CD14-positive monocyte (primary cell): ENCODE results near the gene FBN2. TPM values are rescaled to one million over a fixed set of nuclear protein-coding genes. Genes with fewer than 3 reads are reported as not detected.

Source experiments
- DNase-seq, 3 donors: peaks; one replicate each; pipeline ENCODE4 v3.0.0-alpha.2; 2011 to 2022
- H2AFZ ChIP-seq: 2 replicates; pipeline ENCODE4 v1.6.0; 2012; ENCODE audit warnings: mild to moderate bottlenecking, low read depth, low read length, inconsistent platforms; ENCODE audit not compliant: insufficient read depth, poor library complexity, severe bottlenecking
- H3K27ac ChIP-seq, 2 donors: 1 replicate in 1 of 2; 2 replicates in 1 of 2; pipeline ENCODE4 v1.5.1; 2012 to 2013; ENCODE audit warnings: low read length in 2 of 2, control low read depth in 1 of 2, inconsistent platforms in 1 of 2, low read depth in 1 of 2, mild to moderate bottlenecking in 1 of 2
- H3K27me3 ChIP-seq, 2 donors: one replicate each; pipeline versions ENCODE4 v1.6.0 to v1.6.1; 2011 to 2013; ENCODE audit warnings: low read length in 2 of 2; ENCODE audit not compliant: control insufficient read depth in 2 of 2, insufficient read depth in 2 of 2
- H3K36me3 ChIP-seq, 2 donors: replicated peaks in 1 of 2; 1 replicate in 1 of 2; 2 replicates in 1 of 2; pipeline versions ENCODE4 v1.5.1 to v1.6.1; 2012 to 2013; ENCODE audit warnings: low read length in 2 of 2, control low read depth in 1 of 2, inconsistent platforms in 1 of 2, mild to moderate bottlenecking in 1 of 2; ENCODE audit not compliant: insufficient read depth in 2 of 2, control insufficient read depth in 1 of 2
- H3K4me1 ChIP-seq, 2 donors: 1 replicate in 1 of 2; 2 replicates in 1 of 2; pipeline versions ENCODE4 v1.5.1 to v1.6.1; 2012 to 2013; ENCODE audit warnings: low read length in 2 of 2, control low read depth in 1 of 2, inconsistent platforms in 1 of 2, mild to moderate bottlenecking in 1 of 2, moderate library complexity in 1 of 2; ENCODE audit not compliant: insufficient read depth in 2 of 2, control insufficient read depth in 1 of 2
- H3K4me2 ChIP-seq: replicated peaks from 2 replicates; pipeline ENCODE3; 2012; ENCODE audit warnings: low read length, moderate library complexity, mild to moderate bottlenecking; ENCODE audit not compliant: poor library complexity, severe bottlenecking; ENCODE audit errors: extremely low read depth
- H3K4me3 ChIP-seq, 3 experiments: fragments of 200-600 bp in 1 of 3; sonication (generic) in 1 of 3; replicated peaks in 1 of 3; 1 replicate in 2 of 3; 2 replicates in 1 of 3; pipeline ENCODE4 v1.5.1; 2011 to 2013; ENCODE audit warnings: low read length in 3 of 3, mild to moderate bottlenecking in 3 of 3, control low read depth in 2 of 3, low read depth in 2 of 3, inconsistent platforms in 1 of 3, moderate library complexity in 1 of 3
- H3K79me2 ChIP-seq: 2 replicates; pipeline ENCODE4 v1.6.0; 2012; ENCODE audit warnings: mild to moderate bottlenecking, control low read depth, inconsistent platforms, low read length, moderate library complexity; ENCODE audit not compliant: insufficient read depth
- H3K9ac ChIP-seq: 2 replicates; pipeline ENCODE4 v1.6.0; 2017; ENCODE audit warnings: low read length, mild to moderate bottlenecking; ENCODE audit not compliant: insufficient read depth, poor library complexity, severe bottlenecking
- H3K9me3 ChIP-seq, 2 donors: replicated peaks in 1 of 2; 1 replicate in 1 of 2; 2 replicates in 1 of 2; pipeline versions ENCODE4 v1.5.1 to v1.6.1; 2012 to 2013; ENCODE audit warnings: low read length in 2 of 2, control low read depth in 1 of 2; ENCODE audit not compliant: control insufficient read depth in 1 of 2, insufficient read depth in 1 of 2
- H4K20me1 ChIP-seq: 2 replicates; pipeline ENCODE4 v1.6.0; 2012; ENCODE audit warnings: mild to moderate bottlenecking, low read length, control low read depth, moderate library complexity; ENCODE audit not compliant: insufficient read depth
- H3K27ac Mint-ChIP-seq, 7 donors: one replicate each; pipeline ENCODE4 v1.8.0; 2020; ENCODE audit warnings: mild to moderate bottlenecking in 7 of 7, mixed read lengths in 7 of 7, moderate library complexity in 6 of 7, inconsistent platforms in 2 of 7
- H3K27me3 Mint-ChIP-seq, 3 donors: one replicate each; pipeline ENCODE4 v1.8.0; 2021 to 2022; ENCODE audit warnings: low read depth in 3 of 3, mild to moderate bottlenecking in 3 of 3, mixed read lengths in 3 of 3, moderate library complexity in 3 of 3, inconsistent platforms in 1 of 3
- H3K36me3 Mint-ChIP-seq, 2 donors: one replicate each; pipeline ENCODE4 v1.8.0; 2020; ENCODE audit warnings: mixed read lengths in 2 of 2, inconsistent platforms in 1 of 2, mild to moderate bottlenecking in 1 of 2
- H3K4me1 Mint-ChIP-seq: one replicate; pipeline ENCODE4 v1.8.0; 2020; ENCODE audit warnings: mild to moderate bottlenecking, mixed read lengths
- H3K4me3 Mint-ChIP-seq, 2 donors: one replicate each; pipeline ENCODE4 v1.8.0; 2020; ENCODE audit warnings: mild to moderate bottlenecking in 2 of 2, mixed read lengths in 2 of 2, moderate library complexity in 1 of 2
- H3K9me3 Mint-ChIP-seq, 7 donors: one replicate each; pipeline ENCODE4 v1.8.0; 2020 to 2022; ENCODE audit warnings: mixed read lengths in 7 of 7, mild to moderate bottlenecking in 6 of 7, moderate library complexity in 6 of 7, inconsistent platforms in 2 of 7
- CTCF ChIP-seq: fragments of 200-600 bp; IDR thresholded peaks from one replicate; pipeline ENCODE4 v1.8.0; 2022; ENCODE audit warnings: antibody characterized with exemption, mild to moderate bottlenecking
- WGBS: methylation state at CpG from one replicate; pipeline ENCODE4 v1.1.5; 2013; ENCODE audit warnings: missing lambda C conversion rate; ENCODE audit not compliant: insufficient coverage; 5-methylcytosine and 5-hydroxymethylcytosine counted together
- intact Hi-C, 2 donors: fragments of 100-400 bp; cut with micrococcal nuclease; formaldehyde crosslinking; loops; one replicate each; pipeline versions ENCODE4 v1.15.0 to v1.15.1; 2023
- polyA plus RNA-seq, 3 donors: library from polyadenylated mRNA; depleted of rRNA in 1 of 3; unstranded in 2 of 3; stranded (reverse) in 1 of 3; fragments of 300-500 nt in 2 of 3; fragments of >200 nt in 1 of 3; fragmentation: Illumina TruSeq in 2 of 3; gene quantifications; 1 replicate in 2 of 3; 2 replicates in 1 of 3; pipeline ENCODE4 v1.2.3, GENCODE V29; 2012 to 2021

FBN2 gene
- polyA plus RNA-seq, 3 donors = 0.85 to 19.3 (median 4.2) TPM

GRCh38 chr5:128522336-128522735, 15.7 kb downstream of the FBN2 start:
- peak overlapping the region in 1 of 2 donors; percentile 3 for H3K27ac ChIP-seq
- H4K20me1 ChIP-seq = no peaks in the 10 kb centered on the region
- H2AFZ ChIP-seq = no peak overlapping the region
- no peak for TF ChIP-seq CTCF
- Mint-ChIP-seq H3K9me3 (no peaks in the 10 kb centered on the region), H3K36me3 (peaks cover 58 to 74% of the 10 kb centered on the region in 2 donors), H3K27me3 (no peaks in the 10 kb centered on the region), H3K4me1 (peaks cover 14% of the 10 kb centered on the region), H3K27ac (peak overlapping the region in 1 of 7 donors; percentile 18), H3K4me3 (no peak overlapping the region)
- H3K4me1 ChIP-seq = peaks cover 2 to 10% of the 10 kb centered on the region in 2 donors
- 0% methylated on average over 1 of the region's 5 CpGs for WGBS
- H3K4me3 ChIP-seq = no peak overlapping the region
- no peaks in the 10 kb centered on the region for H3K79me2 ChIP-seq
- no peak for DNase-seq
- H3K36me3 ChIP-seq = peaks cover 28 to 85% of the 10 kb centered on the region in 2 donors
- no peaks in the 10 kb centered on the region for H3K27me3 ChIP-seq
- intact Hi-C loops = no loop called here
- H3K4me2 ChIP-seq = no peak overlapping the region
- no peak overlapping the region for H3K9ac ChIP-seq
- no peaks in the 10 kb centered on the region for H3K9me3 ChIP-seq

GRCh38 chr5:128519827-128520226, 18.2 kb downstream of the FBN2 start:
- Histone ChIP-seq H3K4me2 (no peak overlapping the region), H3K4me1 (peaks cover 2 to 10% of the 10 kb centered on the region in 2 donors), H3K4me3 (no peak overlapping the region), H3K79me2 (no peaks in the 10 kb centered on the region), H3K27me3 (no peaks in the 10 kb centered on the region), H2AFZ (no peak overlapping the region), H4K20me1 (no peaks in the 10 kb centered on the region), H3K27ac (no peak overlapping the region), H3K9me3 (no peaks in the 10 kb centered on the region), H3K36me3 (peaks cover 28 to 85% of the 10 kb centered on the region in 2 donors), H3K9ac (no peak overlapping the region)
- no peak for DNase-seq
- no peaks in the 10 kb centered on the region for H3K27me3 Mint-ChIP-seq
- TF ChIP-seq CTCF = no peak
- H3K27ac Mint-ChIP-seq = no peak overlapping the region
- peaks cover 14% of the 10 kb centered on the region for H3K4me1 Mint-ChIP-seq
- no CpG with 5 or more reads among the region's 1 CpG for WGBS
- no peaks in the 10 kb centered on the region for H3K9me3 Mint-ChIP-seq
- H3K36me3 Mint-ChIP-seq = peaks cover 58 to 67% of the 10 kb centered on the region in 2 donors
- no peak overlapping the region for H3K4me3 Mint-ChIP-seq
- intact Hi-C loops = no loop called here
